WI38 (cell line): ENCODE data around the gene LNX1.

Source experiments
- H3K4me3 ChIP-seq: 2 replicates; pipeline ENCODE4 v1.5.1; 2011; ENCODE audit warnings: low read depth, mild to moderate bottlenecking, control low read depth, low read length
- TF ChIP-seq, protein P1 (sequence below): IDR thresholded peaks from 2 replicates; pipeline ENCODE4 v1.5.1; 2012; ENCODE audit warnings: low read depth, mild to moderate bottlenecking, control low read depth, low read length

The LNX1 gene

GRCh38 chr4:53602390-53602789, 11.1 kb upstream of the LNX1 start:
- TF ChIP-seq, protein P1, sequence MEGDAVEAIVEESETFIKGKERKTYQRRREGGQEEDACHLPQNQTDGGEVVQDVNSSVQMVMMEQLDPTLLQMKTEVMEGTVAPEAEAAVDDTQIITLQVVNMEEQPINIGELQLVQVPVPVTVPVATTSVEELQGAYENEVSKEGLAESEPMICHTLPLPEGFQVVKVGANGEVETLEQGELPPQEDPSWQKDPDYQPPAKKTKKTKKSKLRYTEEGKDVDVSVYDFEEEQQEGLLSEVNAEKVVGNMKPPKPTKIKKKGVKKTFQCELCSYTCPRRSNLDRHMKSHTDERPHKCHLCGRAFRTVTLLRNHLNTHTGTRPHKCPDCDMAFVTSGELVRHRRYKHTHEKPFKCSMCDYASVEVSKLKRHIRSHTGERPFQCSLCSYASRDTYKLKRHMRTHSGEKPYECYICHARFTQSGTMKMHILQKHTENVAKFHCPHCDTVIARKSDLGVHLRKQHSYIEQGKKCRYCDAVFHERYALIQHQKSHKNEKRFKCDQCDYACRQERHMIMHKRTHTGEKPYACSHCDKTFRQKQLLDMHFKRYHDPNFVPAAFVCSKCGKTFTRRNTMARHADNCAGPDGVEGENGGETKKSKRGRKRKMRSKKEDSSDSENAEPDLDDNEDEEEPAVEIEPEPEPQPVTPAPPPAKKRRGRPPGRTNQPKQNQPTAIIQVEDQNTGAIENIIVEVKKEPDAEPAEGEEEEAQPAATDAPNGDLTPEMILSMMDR, result no peak
- H3K4me3 ChIP-seq, result no peak overlapping the region

DNA sequence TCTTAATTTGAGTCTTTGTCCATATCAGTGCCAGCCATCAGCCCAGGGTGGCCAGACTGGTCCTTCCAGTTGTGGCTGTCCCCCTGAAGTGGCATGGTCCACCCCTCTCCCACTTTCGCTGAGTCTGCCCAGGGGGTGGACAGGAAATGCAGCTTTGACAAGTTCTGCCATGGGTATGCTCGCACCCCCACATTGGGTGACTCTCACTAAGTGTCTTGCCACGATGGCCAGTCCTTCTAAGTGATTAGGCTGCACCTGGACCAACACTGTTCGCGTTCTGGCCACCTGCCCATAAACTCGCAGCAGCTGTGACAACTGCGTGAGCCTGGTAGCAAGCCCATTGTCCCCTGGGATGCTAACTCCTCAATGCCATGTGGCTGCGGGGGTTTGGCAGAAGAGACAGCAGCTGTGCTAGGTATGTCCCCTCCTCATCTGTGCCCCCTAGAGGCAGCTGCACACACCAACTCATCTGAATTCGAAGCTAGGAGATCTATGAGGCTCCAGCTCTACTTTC, 10.0 kb upstream of the LNX1 start:
- no peak overlapping the region for H3K4me3 ChIP-seq
- TF ChIP-seq, protein P1, result no peak

GRCh38 chr4:53599632-53600031, 8.3 kb upstream of the LNX1 start:
- H3K4me3 ChIP-seq, result no peak overlapping the region
- TF ChIP-seq, protein P1, result no peak

GRCh38 chr4:53598901-53599300, 7.6 kb upstream of the LNX1 start:
- TF ChIP-seq, protein P1, result no peak
- H3K4me3 ChIP-seq, result no peak overlapping the region

DNA sequence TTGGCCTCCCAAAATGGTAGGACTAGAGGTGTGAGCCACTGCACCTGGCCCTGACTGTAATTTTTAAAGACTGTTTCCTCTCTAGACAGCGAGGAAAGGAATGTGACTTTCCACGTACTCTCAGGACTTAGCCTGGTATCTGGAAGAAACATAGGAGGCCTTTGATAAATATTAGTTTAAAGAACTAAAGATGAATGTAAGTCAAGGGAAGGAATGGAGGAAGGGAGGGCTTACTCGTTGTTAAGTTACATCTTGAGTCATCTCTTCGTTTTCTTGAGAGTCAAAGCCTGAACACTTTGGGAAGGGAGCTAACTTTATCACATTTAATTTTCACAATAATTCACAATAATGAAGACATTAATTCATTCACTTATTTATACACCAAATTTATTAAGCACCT, 7.2 kb upstream of the LNX1 start:
- TF ChIP-seq, protein P1, result no peak
- H3K4me3 ChIP-seq, result no peak overlapping the region

DNA sequence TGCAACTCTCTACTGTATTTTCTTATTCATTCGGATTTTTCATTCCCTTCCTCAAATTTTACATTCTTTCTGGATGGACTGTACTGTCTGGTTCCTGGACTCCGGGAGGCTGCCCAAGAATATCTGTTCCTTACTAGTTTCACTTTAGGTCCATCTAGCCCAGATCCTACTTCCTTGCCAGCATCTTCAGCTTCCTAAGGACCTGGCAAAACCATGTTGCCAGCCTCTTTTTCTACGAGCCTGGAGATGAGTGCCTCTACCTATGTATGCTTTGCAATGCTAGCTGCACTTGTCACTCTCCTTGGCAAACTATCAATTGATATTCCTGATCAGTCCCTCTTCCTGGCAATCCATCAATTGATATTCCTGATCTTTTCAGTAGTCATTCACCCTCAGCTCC, 5.6 kb upstream of the LNX1 start:
- H3K4me3 ChIP-seq, result no peak overlapping the region
- TF ChIP-seq, protein P1, result no peak

DNA sequence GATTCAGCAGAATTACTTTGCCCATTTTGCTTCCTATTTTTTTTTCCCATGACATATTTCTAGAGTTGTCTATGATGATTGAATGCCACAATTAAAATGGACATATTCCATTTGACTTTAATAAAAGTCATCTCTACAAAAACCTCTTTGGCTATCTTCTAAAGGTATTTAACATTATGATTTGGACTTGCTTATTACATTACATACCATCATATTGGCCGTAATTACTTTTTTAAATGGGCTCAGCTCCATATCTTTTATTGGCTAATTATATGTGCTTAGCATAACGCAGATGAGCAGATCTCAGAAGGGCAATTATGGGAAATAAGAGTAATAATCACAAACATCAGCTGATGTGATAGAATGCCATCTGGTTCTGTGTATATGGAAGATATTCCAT, 4.5 kb upstream of the LNX1 start:
- TF ChIP-seq, protein P1, result no peak

More for the DNA sequence above, 4.5 kb upstream of the LNX1 start:
- no peak overlapping the region for H3K4me3 ChIP-seq
